GM18861 (cell line): ENCODE results near the gene SERPINB13.
"Not testable (repeated sequence)": the region's sequence is repeated elsewhere in the genome, so short reads cannot be mapped to it uniquely, and the experiment has no call there.

Source experiments
- ATAC-seq: cut with Tn5 transposase; IDR thresholded peaks from one replicate; pipeline ENCODE4 v1.9.1; 2021; ENCODE audit not compliant: unreplicated experiment

The SERPINB13 gene

DNA sequence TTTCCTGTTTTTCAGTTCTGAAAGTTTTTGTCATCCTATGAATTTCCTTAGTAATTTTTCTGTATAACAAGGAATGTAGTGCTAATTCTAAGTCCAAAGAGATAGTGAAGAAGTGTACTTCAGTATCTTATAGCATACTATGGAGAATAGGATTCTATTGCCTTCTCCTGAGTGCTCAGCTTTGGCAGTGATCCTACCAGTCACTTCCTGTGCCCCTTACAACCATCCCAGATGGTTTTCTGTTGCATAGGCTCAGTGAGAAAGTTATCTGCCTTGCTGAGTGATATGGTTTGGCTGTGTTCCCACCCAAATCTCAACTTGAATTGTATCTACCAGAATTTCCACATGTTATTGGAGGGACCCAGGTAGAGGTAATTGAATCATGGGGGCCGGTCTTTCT, 57.6 kb downstream of the SERPINB13 start:
- ATAC-seq: not testable (repeated sequence)

DNA sequence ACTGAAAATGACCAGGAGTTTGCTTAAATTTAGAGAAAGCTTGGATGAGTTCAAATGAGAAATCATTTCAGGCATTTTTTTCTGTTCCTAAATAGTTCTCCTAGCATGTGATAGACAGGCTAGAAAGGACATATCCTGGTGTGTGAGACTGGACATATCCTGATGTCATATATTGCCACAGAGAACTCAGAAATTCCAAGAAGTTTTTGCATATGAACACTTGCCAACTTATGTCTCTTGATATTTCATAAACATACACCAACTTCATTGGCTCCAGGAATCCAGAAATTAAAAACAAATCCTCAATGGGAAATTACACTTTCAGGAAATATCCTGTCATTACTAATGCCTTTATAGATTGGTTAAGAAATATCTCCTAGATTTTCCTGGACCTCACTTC, 59.8 kb downstream of the SERPINB13 start:
- no peak for ATAC-seq

DNA sequence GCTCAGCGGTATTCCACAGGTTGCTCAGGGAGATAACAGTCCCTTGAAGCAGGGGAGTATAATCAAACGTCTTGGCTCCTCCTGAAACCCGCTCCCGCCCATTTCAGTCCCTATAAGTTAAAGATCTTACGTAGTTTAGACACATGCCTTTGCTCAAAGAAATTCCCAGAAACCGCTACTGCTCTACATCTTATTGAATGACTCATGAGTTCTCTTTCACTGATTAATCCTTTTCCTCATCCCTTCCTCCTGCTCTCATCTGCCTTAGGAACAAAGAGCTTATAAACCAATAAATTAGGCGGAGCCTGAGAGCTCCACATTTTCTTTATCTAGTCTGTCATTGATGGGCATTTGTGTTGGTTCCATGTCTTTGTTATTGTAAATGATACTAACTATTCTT, 61.1 kb downstream of the SERPINB13 start:
- no peak for ATAC-seq
